Measurements from ENCODE around the gene KXD1. TPM values are rescaled to one million over a fixed set of nuclear protein-coding genes. Genes with fewer than 3 reads are reported as not detected.

KXD1 gene
- total and polyA plus RNA-seq, 2 donors (not counting 1 experiment from before 2014, with no cell fraction given), result 90.0 to 166 TPM

DNA sequence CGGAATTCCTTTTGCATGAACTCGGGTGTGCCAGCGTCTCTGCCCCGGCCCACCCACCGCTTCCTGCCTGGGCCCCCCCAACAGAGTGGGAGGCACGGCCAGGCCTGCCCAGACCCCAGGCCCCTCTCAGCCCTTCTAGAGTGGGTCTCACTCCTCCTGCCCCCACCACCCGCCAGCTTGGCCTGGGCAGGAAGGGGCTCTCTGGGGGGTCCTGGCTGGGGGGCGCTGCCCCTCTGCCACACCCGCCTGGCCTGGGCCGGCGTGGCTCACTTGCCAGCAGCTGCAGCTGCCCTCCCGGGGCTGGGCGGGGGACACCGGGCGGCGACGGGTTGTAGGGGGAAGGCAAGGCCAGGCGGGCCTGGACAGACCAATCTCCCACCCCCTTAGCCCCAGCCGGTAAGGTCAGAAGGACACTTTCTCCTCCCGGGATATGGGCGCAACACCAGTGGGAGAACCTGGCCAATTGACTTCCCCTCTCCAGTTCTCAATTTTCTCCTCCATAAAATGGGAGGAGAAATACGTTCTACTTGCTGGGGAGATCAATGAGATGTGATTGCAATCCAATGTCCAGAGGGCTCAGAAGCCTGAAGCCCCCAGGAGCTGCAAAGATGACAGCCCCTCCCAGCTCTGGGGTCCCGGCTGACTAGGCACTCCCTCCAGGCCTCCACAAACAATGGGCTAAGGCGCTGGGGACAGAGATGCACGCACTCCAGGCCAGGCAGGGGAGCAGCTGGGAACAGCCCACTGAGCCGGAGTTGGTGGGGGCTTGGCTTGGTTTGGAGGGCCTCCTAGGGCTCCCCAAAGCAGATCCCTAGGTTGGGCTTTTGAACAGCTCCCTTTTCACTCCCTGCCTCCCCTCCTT lies 46.5 kb downstream of the KXD1 start:
- Mint-ChIP-seq H3K4me3 (no peak overlapping the region), H3K9me3 (ENCODE audit: insufficient read depth) (no peaks in the 10 kb centered on the region), H3K27me3 (peaks cover 40% of the 10 kb centered on the region), H3K27ac (no peak overlapping the region), H3K4me1 (peaks cover 23% of the 10 kb centered on the region)
- no peak overlapping the region for H3K9ac ChIP-seq (ENCODE audit: low read length)
- no peak overlapping the region for H2AFZ ChIP-seq (ENCODE audit: insufficient read depth, low read depth, low read length, poor library complexity, severe bottlenecking)
- H3K36me3 ChIP-seq (replicated peaks in 1 of 2; ENCODE audit: control extremely low read depth in 1 of 2, control insufficient read depth in 1 of 2, extremely low read depth in 1 of 2, insufficient read depth in 2 of 2, low read length in 1 of 2), result no peaks in the 10 kb centered on the region
- ChIA-PET POLR2A (interaction anchor here (0.6 kb wide), 1 partner anchor 14 kb away, joined by 3 read pairs; no protein-coding TSS in a partner anchor), CTCF (interaction anchor here (2.0 kb wide), 1 partner anchor 9 kb away, joined by 6 read pairs; the partner anchor contains the start of gene TMEM59L)
- H4K20me1 ChIP-seq (ENCODE audit: control insufficient read depth, insufficient read depth, low read length, poor library complexity, severe bottlenecking), result no peaks in the 10 kb centered on the region
- intact Hi-C loops (cut with micrococcal nuclease), result no loop called here
- peaks cover 29 to 31% of the 10 kb centered on the region in 2 donors for H3K4me1 ChIP-seq (ENCODE audit: control insufficient read depth in 2 of 2, insufficient read depth in 2 of 2, low read length in 2 of 2)
- H3K79me2 ChIP-seq (ENCODE audit: control insufficient read depth, insufficient read depth, low read length), result no peaks in the 10 kb centered on the region
- no peak overlapping the region for H3K27ac ChIP-seq (ENCODE audit: low read length in 2 of 2)
- 8% methylated on average over 13 of the region's 26 CpGs for WGBS (ENCODE audit: insufficient coverage)
- ATAC-seq (ENCODE audit: low read depth), result no peak
- peaks cover 0 to 11% (median 0%) of the 10 kb centered on the region in 3 donors for H3K9me3 ChIP-seq (ENCODE audit: control extremely low read depth in 1 of 3, control insufficient read depth in 2 of 3, insufficient read depth in 1 of 3, low read length in 2 of 3)
- H3K4me3 ChIP-seq (ENCODE audit: control extremely low read depth in 1 of 5, extremely low read depth in 1 of 5, insufficient read depth in 1 of 5, low read depth in 2 of 5, low read length in 4 of 5), result no peak overlapping the region
- no peak for DNase-seq
- peaks cover 0 to 69% (median 41%) of the 10 kb centered on the region in 4 experiments for H3K27me3 ChIP-seq (replicated peaks in 1 of 4; ENCODE audit: control extremely low read depth in 1 of 4, control insufficient read depth in 3 of 4, insufficient read depth in 4 of 4, low read length in 3 of 4)
- peak; percentile 54 for TF ChIP-seq EZH2 (IDR thresholded peaks at IDR 0.05; ENCODE audit: borderline replicate concordance, insufficient read depth, low read depth, low read length, poor library complexity, severe bottlenecking)
- TF ChIP-seq, protein P1, sequence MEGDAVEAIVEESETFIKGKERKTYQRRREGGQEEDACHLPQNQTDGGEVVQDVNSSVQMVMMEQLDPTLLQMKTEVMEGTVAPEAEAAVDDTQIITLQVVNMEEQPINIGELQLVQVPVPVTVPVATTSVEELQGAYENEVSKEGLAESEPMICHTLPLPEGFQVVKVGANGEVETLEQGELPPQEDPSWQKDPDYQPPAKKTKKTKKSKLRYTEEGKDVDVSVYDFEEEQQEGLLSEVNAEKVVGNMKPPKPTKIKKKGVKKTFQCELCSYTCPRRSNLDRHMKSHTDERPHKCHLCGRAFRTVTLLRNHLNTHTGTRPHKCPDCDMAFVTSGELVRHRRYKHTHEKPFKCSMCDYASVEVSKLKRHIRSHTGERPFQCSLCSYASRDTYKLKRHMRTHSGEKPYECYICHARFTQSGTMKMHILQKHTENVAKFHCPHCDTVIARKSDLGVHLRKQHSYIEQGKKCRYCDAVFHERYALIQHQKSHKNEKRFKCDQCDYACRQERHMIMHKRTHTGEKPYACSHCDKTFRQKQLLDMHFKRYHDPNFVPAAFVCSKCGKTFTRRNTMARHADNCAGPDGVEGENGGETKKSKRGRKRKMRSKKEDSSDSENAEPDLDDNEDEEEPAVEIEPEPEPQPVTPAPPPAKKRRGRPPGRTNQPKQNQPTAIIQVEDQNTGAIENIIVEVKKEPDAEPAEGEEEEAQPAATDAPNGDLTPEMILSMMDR (IDR thresholded peaks at IDR 0.05), result no peak
- no peak overlapping the region for H3K4me2 ChIP-seq (replicated peaks; ENCODE audit: low read depth, low read length, poor library complexity, severe bottlenecking)

DNA sequence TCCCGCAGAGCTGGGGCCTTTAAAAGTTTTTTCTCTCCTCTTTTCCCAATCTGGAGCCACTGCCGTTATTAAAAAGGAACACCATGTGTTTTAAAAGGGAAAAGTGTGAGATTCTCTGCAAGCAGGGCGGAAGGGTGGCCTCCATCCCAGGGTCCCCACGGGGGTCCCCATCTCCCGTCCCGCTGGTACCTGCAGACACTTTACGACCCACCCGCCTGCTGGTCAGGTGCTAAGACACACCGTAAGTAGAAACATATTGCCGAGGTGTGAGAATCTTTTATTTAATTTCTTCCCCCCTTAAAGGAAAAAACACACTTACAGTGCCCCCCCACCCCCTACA lies 47.1 kb downstream of the KXD1 start:
- Mint-ChIP-seq H3K27ac (no peak overlapping the region), H3K27me3 (peaks cover 45% of the 10 kb centered on the region), H3K4me3 (no peak overlapping the region), H3K9me3 (ENCODE audit: insufficient read depth) (no peaks in the 10 kb centered on the region), H3K4me1 (peaks cover 23% of the 10 kb centered on the region)
- intact Hi-C loops (cut with micrococcal nuclease), result no loop called here
- H3K4me1 ChIP-seq (ENCODE audit: control insufficient read depth in 2 of 2, insufficient read depth in 2 of 2, low read length in 2 of 2), result peaks cover 29 to 31% of the 10 kb centered on the region in 2 donors
- H3K4me2 ChIP-seq (replicated peaks; ENCODE audit: low read depth, low read length, poor library complexity, severe bottlenecking), result no peak overlapping the region
- peaks cover 0 to 69% (median 47%) of the 10 kb centered on the region in 4 experiments for H3K27me3 ChIP-seq (replicated peaks in 1 of 4; ENCODE audit: control extremely low read depth in 1 of 4, control insufficient read depth in 3 of 4, insufficient read depth in 4 of 4, low read length in 3 of 4)
- WGBS (ENCODE audit: insufficient coverage), result 10% methylated on average over 2 of the region's 10 CpGs
- H3K4me3 ChIP-seq (ENCODE audit: control extremely low read depth in 1 of 5, extremely low read depth in 1 of 5, insufficient read depth in 1 of 5, low read depth in 2 of 5, low read length in 4 of 5), result no peak overlapping the region
- no peak overlapping the region for H2AFZ ChIP-seq (ENCODE audit: insufficient read depth, low read depth, low read length, poor library complexity, severe bottlenecking)
- H3K9ac ChIP-seq (ENCODE audit: low read length), result no peak overlapping the region
- TF ChIP-seq EZH2 (IDR thresholded peaks at IDR 0.05; ENCODE audit: borderline replicate concordance, insufficient read depth, low read depth, low read length, poor library complexity, severe bottlenecking), result no peak
- TF ChIP-seq, protein P1 (IDR thresholded peaks at IDR 0.05), result no peak
- H3K27ac ChIP-seq (ENCODE audit: low read length in 2 of 2), result no peak overlapping the region
- no peaks in the 10 kb centered on the region for H3K36me3 ChIP-seq (replicated peaks in 1 of 2; ENCODE audit: control extremely low read depth in 1 of 2, control insufficient read depth in 1 of 2, extremely low read depth in 1 of 2, insufficient read depth in 2 of 2, low read length in 1 of 2)
- H3K79me2 ChIP-seq (ENCODE audit: control insufficient read depth, insufficient read depth, low read length), result no peaks in the 10 kb centered on the region
- H3K9me3 ChIP-seq (ENCODE audit: control extremely low read depth in 1 of 3, control insufficient read depth in 2 of 3, insufficient read depth in 1 of 3, low read length in 2 of 3), result peaks cover 0 to 11% (median 0%) of the 10 kb centered on the region in 3 donors
- POLR2A ChIA-PET, result no interaction called here
- CTCF ChIA-PET, result interaction anchor here (0.6 kb wide), 1 partner anchor 18 kb away, joined by 3 read pairs; no protein-coding TSS in a partner anchor
- DNase-seq, result no peak
- H4K20me1 ChIP-seq (ENCODE audit: control insufficient read depth, insufficient read depth, low read length, poor library complexity, severe bottlenecking), result no peaks in the 10 kb centered on the region
- ATAC-seq (ENCODE audit: low read depth), result no peak

Measured in B cell (primary cell).